GM18502 (cell line): ENCODE measurements around the gene CDON.
"Not testable (repeated sequence)": the region's sequence is repeated elsewhere in the genome, so short reads cannot be mapped to it uniquely, and the experiment has no call there.

ENCODE experiments used
- ATAC-seq: cut with Tn5 transposase; IDR thresholded peaks from one replicate; pipeline ENCODE4 v1.9.1; 2021; ENCODE audit warnings: mild to moderate bottlenecking; ENCODE audit not compliant: unreplicated experiment, poor library complexity

The CDON gene

GRCh38 chr11:125933030-125933813 lies 129.4 kb downstream of the CDON start:
- no peak for ATAC-seq

GRCh38 chr11:125932301-125932700 lies 130.4 kb downstream of the CDON start:
- no peak for ATAC-seq

GRCh38 chr11:125931668-125932067 lies 131.0 kb downstream of the CDON start:
- ATAC-seq, result no peak

- no peak for ATAC-seq
These were observed 131.6 kb downstream of the CDON start for GRCh38 chr11:125931116-125931515.

- no peak for ATAC-seq
These were observed 132.6 kb downstream of the CDON start for GRCh38 chr11:125930076-125930450.

GRCh38 chr11:125929445-125930075 lies 133.1 kb downstream of the CDON start:
- no peak for ATAC-seq

- ATAC-seq, result no peak
These were observed 136.0 kb downstream of the CDON start for GRCh38 chr11:125926682-125927081.

- ATAC-seq, result no peak
These were observed 136.9 kb downstream of the CDON start for GRCh38 chr11:125925804-125926203.

- ATAC-seq, result no peak
These were observed 137.4 kb downstream of the CDON start for GRCh38 chr11:125925247-125925740.

- ATAC-seq, result no peak
These were observed 138.2 kb downstream of the CDON start for GRCh38 chr11:125924384-125925007.

- ATAC-seq, result no peak
These were observed 139.0 kb downstream of the CDON start for GRCh38 chr11:125923633-125924032.

GRCh38 chr11:125923012-125923579 lies 139.6 kb downstream of the CDON start:
- ATAC-seq, result peak; percentile 69

GRCh38 chr11:125922156-125922555 lies 140.5 kb downstream of the CDON start:
- ATAC-seq, result no peak

GRCh38 chr11:125921042-125921441 lies 141.6 kb downstream of the CDON start:
- no peak for ATAC-seq

GRCh38 chr11:125918140-125918840 lies 144.4 kb downstream of the CDON start:
- no peak for ATAC-seq

GRCh38 chr11:125916683-125917347 lies 145.9 kb downstream of the CDON start:
- ATAC-seq, result no peak

GRCh38 chr11:125914601-125915000 lies 148.1 kb downstream of the CDON start:
- ATAC-seq, result not testable (repeated sequence)

GRCh38 chr11:125910226-125910849 lies 152.3 kb downstream of the CDON start:
- ATAC-seq, result no peak
